AG09319 (cell line): ENCODE measurements around the gene FSTL1.

Experiments
- DNase-seq: peaks from one replicate; pipeline ENCODE4 v3.0.0-alpha.2; 2010; ENCODE audit warnings: low read depth; ENCODE audit errors: extremely low read depth
- CTCF ChIP-seq: IDR thresholded peaks from 2 replicates; pipeline ENCODE4 v1.5.1; 2011; ENCODE audit warnings: low read depth, mild to moderate bottlenecking, inconsistent platforms, low read length, moderate library complexity

FSTL1 gene

DNA sequence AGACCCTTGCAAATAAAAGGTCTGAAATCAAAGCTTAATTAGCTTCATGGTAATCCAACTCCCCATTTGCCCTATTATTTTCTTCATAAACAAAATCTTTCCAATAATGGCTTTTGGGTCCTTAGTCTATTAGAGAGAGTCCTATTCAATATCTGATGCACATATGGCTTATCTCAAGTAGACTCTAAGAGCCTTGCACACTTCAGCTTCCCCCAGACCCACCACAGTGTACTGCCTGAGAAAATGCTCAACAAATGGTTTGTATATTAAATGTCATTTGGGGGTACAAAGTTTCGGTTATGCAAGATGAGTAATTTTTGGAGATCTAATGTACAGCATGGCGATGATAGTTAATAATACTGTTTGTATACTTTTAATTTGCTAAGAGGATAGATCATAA is 28.9 kb downstream of the FSTL1 start:
- TF ChIP-seq CTCF: no peak
- no peak for DNase-seq

DNA sequence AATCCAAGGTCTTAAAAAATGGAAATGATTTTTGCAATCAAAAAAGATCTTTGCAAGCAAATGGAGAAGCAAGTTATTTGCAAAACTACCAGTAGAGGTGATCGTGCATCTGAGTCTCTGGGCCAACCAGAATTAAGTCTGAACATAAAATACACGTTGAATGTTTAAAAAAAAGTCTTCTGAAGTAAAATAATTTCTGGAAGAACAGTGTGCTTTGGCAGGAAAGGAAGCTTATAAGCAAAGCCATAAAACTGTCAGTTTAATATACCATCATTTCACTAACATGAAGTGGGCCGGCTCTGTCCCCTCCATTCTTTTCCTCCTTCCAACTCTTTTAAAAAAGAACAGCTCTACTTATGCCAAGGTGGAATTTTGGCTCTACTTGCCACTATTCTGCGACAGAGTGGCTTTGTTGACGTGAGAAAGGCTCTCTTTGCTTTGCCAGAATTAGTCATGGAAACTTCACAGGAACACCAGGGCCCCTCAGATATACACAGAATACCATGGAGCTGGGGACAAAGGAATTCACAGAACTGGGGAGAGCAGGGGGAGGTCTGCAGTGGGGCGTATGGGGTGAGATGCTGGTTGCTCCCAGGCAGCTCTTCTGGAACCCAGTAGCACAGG is 29.8 kb downstream of the FSTL1 start:
- no peak for DNase-seq
- TF ChIP-seq CTCF: peak; percentile 38

DNA sequence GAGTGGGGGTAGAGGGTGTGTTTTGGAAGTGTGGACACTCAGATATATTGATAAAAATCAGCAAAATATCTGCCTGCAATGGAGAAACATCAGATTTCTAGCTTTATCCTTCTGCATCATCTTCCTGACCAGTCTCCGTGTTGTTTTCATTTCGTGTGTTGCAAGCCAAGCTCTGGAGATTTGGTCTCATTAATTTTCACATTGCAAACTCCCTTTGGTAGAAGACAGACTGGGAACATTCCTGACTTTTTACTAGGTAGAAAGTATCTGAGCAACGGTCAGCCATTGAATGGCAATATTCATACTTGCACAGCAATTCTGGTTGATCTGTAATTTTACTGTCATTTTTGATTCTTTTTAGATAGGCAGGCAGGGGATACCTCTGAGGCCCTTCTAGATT is 30.4 kb downstream of the FSTL1 start:
- no peak for DNase-seq
- TF ChIP-seq CTCF: no peak

DNA sequence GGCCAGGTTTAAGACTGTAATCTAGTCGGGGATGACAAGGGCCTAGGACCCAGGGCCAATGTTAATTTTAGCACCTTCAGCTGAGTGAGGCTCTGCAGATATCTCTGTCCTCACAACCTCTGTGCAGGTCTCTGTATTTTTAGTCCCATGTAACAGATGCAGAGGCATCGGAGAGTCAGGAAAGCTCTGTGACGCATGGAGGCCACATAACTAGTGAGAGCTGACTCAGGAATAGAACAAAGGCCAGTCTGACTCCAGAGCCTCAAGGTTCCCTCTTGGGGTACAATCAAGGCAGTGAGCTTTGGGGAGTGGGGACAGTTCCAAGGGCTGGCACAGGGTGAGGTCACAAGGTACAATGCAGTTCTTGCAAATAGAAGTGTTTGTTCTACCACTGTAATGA is 31.0 kb downstream of the FSTL1 start:
- DNase-seq: no peak
- no peak for TF ChIP-seq CTCF

- peak; percentile 30 for TF ChIP-seq CTCF
- no peak for DNase-seq
Observed at GRCh38 chr3:120418866-120419490, 31.8 kb downstream of the FSTL1 start.

GRCh38 chr3:120418446-120418845 is 32.3 kb downstream of the FSTL1 start:
- no peak for DNase-seq
- no peak for TF ChIP-seq CTCF

DNA sequence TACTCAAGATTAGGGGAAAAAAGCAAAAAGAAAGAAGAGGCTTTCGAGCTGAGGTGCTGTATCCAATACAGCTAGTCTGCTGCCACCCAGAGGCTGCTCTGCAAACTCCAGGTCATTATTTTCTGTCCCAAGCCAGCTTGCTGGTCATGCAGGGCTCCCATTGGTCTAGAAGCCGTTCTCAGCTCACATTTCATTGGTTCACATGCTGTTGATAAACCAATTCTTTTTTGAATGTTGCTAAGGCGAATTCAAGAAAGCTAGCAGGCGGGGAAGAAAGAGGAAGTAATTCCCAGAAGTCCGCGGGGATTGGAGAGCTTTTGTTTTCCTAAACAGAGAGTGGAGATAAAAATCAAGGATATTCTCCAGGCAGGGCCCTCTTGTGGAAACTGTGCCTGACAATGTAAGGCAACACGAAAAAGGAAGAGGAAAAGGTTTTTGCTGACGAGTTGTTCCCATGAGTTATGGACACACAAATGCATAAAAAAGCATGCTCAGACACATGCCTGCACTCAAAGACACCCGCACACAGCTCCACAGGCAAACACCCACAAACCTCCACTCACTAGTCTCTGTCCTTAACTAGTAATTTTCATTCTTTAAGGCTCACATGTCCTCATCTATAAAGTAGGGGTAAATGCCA is 33.4 kb downstream of the FSTL1 start:
- peak; percentile 94 for DNase-seq
- TF ChIP-seq CTCF: peak; percentile 83
